Smooth muscle cell of the brain vasculature (primary cell): ENCODE data around the gene ST6GALNAC3.
"Not testable (repeated sequence)": the region's sequence is repeated elsewhere in the genome, so short reads cannot be mapped to it uniquely, and the experiment has no call there.

ENCODE experiments used
- DNase-seq: peaks from one replicate; pipeline ENCODE4 v3.0.0-alpha.2; 2012; ENCODE audit warnings: low read depth, low spot score

ST6GALNAC3 gene

GRCh38 chr1:76074321-76075187, at the start of gene ST6GALNAC3:
ST6GALNAC3 (plus strand) TSS chr1:76074746.
- no peak for DNase-seq

- no peak for DNase-seq
Measured at GRCh38 chr1:76027341-76027740, 47.2 kb upstream of the ST6GALNAC3 start.

GRCh38 chr1:76029331-76029730, 45.2 kb upstream of the ST6GALNAC3 start:
- DNase-seq = no peak

- DNase-seq = no peak
Measured at GRCh38 chr1:76031496-76031895, 43.0 kb upstream of the ST6GALNAC3 start.

- no peak for DNase-seq
Measured at GRCh38 chr1:76033800-76034475, 40.6 kb upstream of the ST6GALNAC3 start.

- no peak for DNase-seq
Measured at GRCh38 chr1:76035053-76035452, 39.5 kb upstream of the ST6GALNAC3 start.

GRCh38 chr1:76037324-76037723, 37.2 kb upstream of the ST6GALNAC3 start:
- DNase-seq = no peak

GRCh38 chr1:76038287-76039004, 36.1 kb upstream of the ST6GALNAC3 start:
- DNase-seq = no peak

- DNase-seq = no peak
Measured at GRCh38 chr1:76046149-76046548, 28.4 kb upstream of the ST6GALNAC3 start.

- DNase-seq = no peak
Measured at GRCh38 chr1:76048219-76048618, 26.3 kb upstream of the ST6GALNAC3 start.

- no peak for DNase-seq
Measured at GRCh38 chr1:76048926-76049325, 25.6 kb upstream of the ST6GALNAC3 start.

- no peak for DNase-seq
Measured at GRCh38 chr1:76049498-76049897, 25.0 kb upstream of the ST6GALNAC3 start.

- DNase-seq = not testable (repeated sequence)
Measured at GRCh38 chr1:76050073-76050472, 24.5 kb upstream of the ST6GALNAC3 start.

GRCh38 chr1:76053021-76053420, 21.5 kb upstream of the ST6GALNAC3 start:
- no peak for DNase-seq

GRCh38 chr1:76054359-76054758, 20.2 kb upstream of the ST6GALNAC3 start:
- no peak for DNase-seq

- no peak for DNase-seq
Measured at GRCh38 chr1:76055987-76056386, 18.6 kb upstream of the ST6GALNAC3 start.

- no peak for DNase-seq
Measured at GRCh38 chr1:76059451-76059850, 15.1 kb upstream of the ST6GALNAC3 start.

- DNase-seq = no peak
Measured at GRCh38 chr1:76065270-76065669, 9.3 kb upstream of the ST6GALNAC3 start.

GRCh38 chr1:76066394-76066793, 8.2 kb upstream of the ST6GALNAC3 start:
- no peak for DNase-seq

- no peak for DNase-seq
Measured at GRCh38 chr1:76068542-76068941, 6.0 kb upstream of the ST6GALNAC3 start.

GRCh38 chr1:76068953-76069561, 5.5 kb upstream of the ST6GALNAC3 start:
- no peak for DNase-seq

GRCh38 chr1:76070538-76070937, 4.0 kb upstream of the ST6GALNAC3 start:
- no peak for DNase-seq
